Tibial artery (tissue), 4 donors: ENCODE data around the gene KIF26B.

ENCODE experiments used
- DNase-seq, 2 donors: peaks; one replicate each; pipeline ENCODE4 v3.0.0-alpha.2; 2019
- H3K27ac ChIP-seq, 2 donors: fragments of 200-600 bp; sonication (generic) in 1 of 2; 1 replicate in 1 of 2; 2 replicates in 1 of 2; pipeline ENCODE4 v1.5.1; 2018 to 2019; ENCODE audit warnings: mild to moderate bottlenecking in 1 of 2
- H3K27me3 ChIP-seq, 2 donors: fragments of 200-600 bp; sonication (generic) in 1 of 2; one replicate each; pipeline versions ENCODE4 v1.5.1 to v1.6.0; 2016 to 2019
- H3K36me3 ChIP-seq, 3 donors: fragments of 200-600 bp; sonication (generic) in 2 of 3; one replicate each; pipeline ENCODE4 v1.5.1; 2016 to 2019; ENCODE audit warnings: mild to moderate bottlenecking in 2 of 3
- H3K4me1 ChIP-seq, 4 donors: fragments of 200-600 bp; sonication (generic) in 2 of 4; 1 replicate in 3 of 4; 2 replicates in 1 of 4; pipeline ENCODE4 v1.5.1; 2016 to 2019
- H3K4me3 ChIP-seq, 2 donors: fragments of 200-600 bp; sonication (generic) in 1 of 2; 1 replicate in 1 of 2; 2 replicates in 1 of 2; pipeline ENCODE4 v1.5.1; 2018 to 2019; ENCODE audit warnings: mild to moderate bottlenecking in 2 of 2
- H3K9me3 ChIP-seq, 3 donors: fragments of 200-600 bp; sonication (generic) in 1 of 3; one replicate each; pipeline ENCODE4 v1.5.1; 2016 to 2019
- CTCF ChIP-seq, 2 experiments: fragments of 200-600 bp in 1 of 2; fragments of 450-650 bp in 1 of 2; IDR thresholded peaks; one replicate each; pipeline ENCODE4 v1.5.1; 2017 to 2019; ENCODE audit warnings: antibody characterized with exemption in 2 of 2, mild to moderate bottlenecking in 1 of 2, moderate library complexity in 1 of 2
- intact Hi-C: fragments of 100-400 bp; cut with DNase I; formaldehyde crosslinking; loops from one replicate; pipeline ENCODE4 v1.15.0; 2023; ENCODE audit warnings: low total_unique reads

The KIF26B gene

DNA sequence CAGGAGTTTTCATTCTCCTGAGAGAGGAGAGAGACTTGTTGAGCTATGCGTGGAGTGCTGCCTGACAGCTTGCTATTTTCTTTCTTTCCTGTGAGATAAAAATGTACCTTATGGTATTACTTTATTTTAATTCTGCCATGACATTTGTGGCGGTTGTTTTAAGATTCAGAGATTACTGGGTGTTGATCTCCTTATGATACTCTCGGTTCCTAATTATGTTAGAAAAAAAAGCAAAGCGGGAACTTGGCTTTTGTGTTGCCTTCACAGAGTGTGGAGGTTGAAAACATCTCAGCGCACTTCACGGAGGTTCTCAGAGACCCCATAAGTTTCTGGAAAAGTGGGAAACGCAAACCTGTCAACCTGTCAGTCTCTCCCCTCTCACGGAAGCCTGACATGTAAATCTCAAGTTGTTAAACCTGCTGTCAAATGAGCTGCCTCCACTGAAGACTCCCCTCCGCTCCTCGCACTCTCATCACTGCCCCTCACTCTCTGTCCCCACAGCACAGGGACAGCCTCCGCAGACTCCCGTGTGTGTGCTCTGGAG lies 405.6 kb downstream of the KIF26B start:
- Histone ChIP-seq H3K9me3 (no peaks in the 10 kb centered on the region), H3K27ac (no peak overlapping the region), H3K36me3 (no peaks in the 10 kb centered on the region), H3K4me1 (no peaks in the 10 kb centered on the region), H3K4me3 (no peak overlapping the region), H3K27me3 (no peaks in the 10 kb centered on the region)
- no peak for TF ChIP-seq CTCF (IDR thresholded peaks at IDR 0.05)
- intact Hi-C loops: no loop called here
- no peak for DNase-seq

DNA sequence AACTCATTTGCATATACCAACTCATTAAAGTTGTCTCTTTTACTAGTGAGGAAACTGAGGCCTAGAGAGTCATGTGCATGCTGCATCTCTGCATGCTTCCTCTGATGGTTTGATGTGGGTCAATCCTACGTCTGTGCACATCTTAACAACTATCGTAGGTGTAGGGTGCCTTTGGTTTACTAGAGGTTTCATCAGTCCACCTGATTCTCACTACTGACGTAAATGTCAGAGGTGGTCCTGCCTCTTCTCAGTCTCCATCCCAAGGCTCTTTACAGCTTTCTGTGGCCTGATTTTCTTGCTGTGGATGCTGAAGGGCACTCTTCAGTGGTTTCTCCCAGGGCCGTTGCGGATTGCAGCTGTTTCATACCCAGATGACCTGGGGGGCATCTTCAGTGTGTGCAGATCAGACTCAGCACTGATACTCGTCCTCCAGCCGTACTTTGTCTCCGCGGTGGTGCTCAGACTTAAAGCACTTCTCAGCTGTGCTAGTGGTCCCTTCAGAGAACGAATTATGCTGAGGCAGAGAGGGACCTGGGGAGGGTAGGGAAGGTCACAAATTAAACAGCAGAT lies 407.0 kb downstream of the KIF26B start:
- no peak for DNase-seq
- Histone ChIP-seq H3K36me3 (no peaks in the 10 kb centered on the region), H3K9me3 (no peaks in the 10 kb centered on the region), H3K27me3 (no peaks in the 10 kb centered on the region), H3K4me1 (no peaks in the 10 kb centered on the region), H3K4me3 (no peak overlapping the region), H3K27ac (no peak overlapping the region)
- intact Hi-C loops: no loop called here
- TF ChIP-seq CTCF (IDR thresholded peaks at IDR 0.05): no peak

- H3K27ac ChIP-seq: no peak overlapping the region
- H3K9me3 ChIP-seq: no peaks in the 10 kb centered on the region
- no peaks in the 10 kb centered on the region for H3K36me3 ChIP-seq
- no peak for DNase-seq
- no peak overlapping the region for H3K4me3 ChIP-seq
- TF ChIP-seq CTCF (IDR thresholded peaks at IDR 0.05): no peak
- no peaks in the 10 kb centered on the region for H3K4me1 ChIP-seq
- intact Hi-C loops: no loop called here
- no peaks in the 10 kb centered on the region for H3K27me3 ChIP-seq
These were observed 411.3 kb downstream of the KIF26B start for GRCh38 chr1:245566134-245566533.

GRCh38 chr1:245566952-245567351 lies 412.2 kb downstream of the KIF26B start:
- no peak overlapping the region for H3K4me3 ChIP-seq
- no peaks in the 10 kb centered on the region for H3K4me1 ChIP-seq
- H3K27ac ChIP-seq: no peak overlapping the region
- H3K27me3 ChIP-seq: no peaks in the 10 kb centered on the region
- TF ChIP-seq CTCF (IDR thresholded peaks at IDR 0.05): no peak
- no peaks in the 10 kb centered on the region for H3K36me3 ChIP-seq
- DNase-seq: no peak
- intact Hi-C loops: no loop called here
- no peaks in the 10 kb centered on the region for H3K9me3 ChIP-seq

- intact Hi-C loops: no loop called here
- Histone ChIP-seq H3K4me3 (no peak overlapping the region), H3K36me3 (no peaks in the 10 kb centered on the region), H3K27ac (no peak overlapping the region), H3K27me3 (no peaks in the 10 kb centered on the region), H3K9me3 (no peaks in the 10 kb centered on the region), H3K4me1 (no peaks in the 10 kb centered on the region)
- DNase-seq: no peak
- TF ChIP-seq CTCF (IDR thresholded peaks at IDR 0.05): no peak
These were observed 417.1 kb downstream of the KIF26B start for GRCh38 chr1:245571815-245572294.
